Measurements from ENCODE around the gene KRT76.

The KRT76 gene

GRCh38 chr12:52724384-52724783, 52.8 kb downstream of the KRT76 start:
- no peaks in the 10 kb centered on the region for H3K9me3 ChIP-seq
- in situ Hi-C loops (cut with MboI; ENCODE audit: low sequenced_read_pairs): no loop called here
- no peaks in the 10 kb centered on the region for H3K36me3 ChIP-seq (replicated peaks)
- no peaks in the 10 kb centered on the region for H3K4me1 ChIP-seq
- no peak for DNase-seq (ENCODE audit: low spot score in 2 of 2)
- H3K4me3 ChIP-seq: no peak overlapping the region
- peaks cover 8% of the 10 kb centered on the region for H3K27me3 ChIP-seq (ENCODE audit: low read depth)

GRCh38 chr12:52722680-52723079, 54.5 kb downstream of the KRT76 start:
- Histone ChIP-seq H3K4me3 (no peak overlapping the region), H3K4me1 (no peaks in the 10 kb centered on the region), H3K9me3 (no peaks in the 10 kb centered on the region), H3K36me3 (replicated peaks) (no peaks in the 10 kb centered on the region), H3K27me3 (ENCODE audit: low read depth) (no peaks in the 10 kb centered on the region)
- no peak for DNase-seq (ENCODE audit: low spot score in 2 of 2)
- in situ Hi-C loops (cut with MboI; ENCODE audit: low sequenced_read_pairs): no loop called here

- Histone ChIP-seq H3K4me3 (no peak overlapping the region), H3K4me1 (no peaks in the 10 kb centered on the region), H3K36me3 (replicated peaks) (no peaks in the 10 kb centered on the region), H3K27me3 (ENCODE audit: low read depth) (no peaks in the 10 kb centered on the region), H3K9me3 (no peaks in the 10 kb centered on the region)
- DNase-seq (ENCODE audit: low spot score in 2 of 2): no peak
- in situ Hi-C loops (cut with MboI; ENCODE audit: low sequenced_read_pairs): no loop called here
These were observed 55.2 kb downstream of the KRT76 start for GRCh38 chr12:52721838-52722470.

GRCh38 chr12:52720365-52720886, 56.7 kb downstream of the KRT76 start:
- DNase-seq (ENCODE audit: low spot score in 2 of 2): no peak
- Histone ChIP-seq H3K9me3 (no peaks in the 10 kb centered on the region), H3K36me3 (replicated peaks) (no peaks in the 10 kb centered on the region), H3K27me3 (ENCODE audit: low read depth) (peaks cover 10% of the 10 kb centered on the region), H3K4me1 (no peaks in the 10 kb centered on the region), H3K4me3 (no peak overlapping the region)
- in situ Hi-C loops (cut with MboI; ENCODE audit: low sequenced_read_pairs): no loop called here

Measured in HAP-1 (cell line).